Measurements from ENCODE around the gene CASK.

DNA sequence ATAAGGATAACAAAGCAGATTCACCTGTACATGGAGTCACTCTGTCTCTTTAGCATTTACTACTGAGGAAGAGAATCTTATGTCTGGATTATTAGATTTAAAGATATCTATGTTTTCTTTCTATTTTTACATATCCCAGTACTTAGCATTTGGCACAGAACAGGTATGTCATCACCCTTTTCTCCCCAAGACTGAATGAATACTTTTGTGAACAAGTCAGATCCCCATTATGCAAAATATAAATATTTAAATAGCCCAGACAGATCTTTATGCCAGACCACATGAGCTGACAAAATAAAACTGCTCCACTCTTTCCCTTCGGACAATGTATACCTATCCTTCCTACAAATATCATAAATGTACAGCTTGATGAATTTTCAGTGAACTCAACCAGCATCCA, 94.5 kb downstream of the CASK start:
- no peak for TF ChIP-seq BRCA1 (CRISPR knock-in tag; IDR thresholded peaks at IDR 0.05)
- TF ChIP-seq, protein P1, sequence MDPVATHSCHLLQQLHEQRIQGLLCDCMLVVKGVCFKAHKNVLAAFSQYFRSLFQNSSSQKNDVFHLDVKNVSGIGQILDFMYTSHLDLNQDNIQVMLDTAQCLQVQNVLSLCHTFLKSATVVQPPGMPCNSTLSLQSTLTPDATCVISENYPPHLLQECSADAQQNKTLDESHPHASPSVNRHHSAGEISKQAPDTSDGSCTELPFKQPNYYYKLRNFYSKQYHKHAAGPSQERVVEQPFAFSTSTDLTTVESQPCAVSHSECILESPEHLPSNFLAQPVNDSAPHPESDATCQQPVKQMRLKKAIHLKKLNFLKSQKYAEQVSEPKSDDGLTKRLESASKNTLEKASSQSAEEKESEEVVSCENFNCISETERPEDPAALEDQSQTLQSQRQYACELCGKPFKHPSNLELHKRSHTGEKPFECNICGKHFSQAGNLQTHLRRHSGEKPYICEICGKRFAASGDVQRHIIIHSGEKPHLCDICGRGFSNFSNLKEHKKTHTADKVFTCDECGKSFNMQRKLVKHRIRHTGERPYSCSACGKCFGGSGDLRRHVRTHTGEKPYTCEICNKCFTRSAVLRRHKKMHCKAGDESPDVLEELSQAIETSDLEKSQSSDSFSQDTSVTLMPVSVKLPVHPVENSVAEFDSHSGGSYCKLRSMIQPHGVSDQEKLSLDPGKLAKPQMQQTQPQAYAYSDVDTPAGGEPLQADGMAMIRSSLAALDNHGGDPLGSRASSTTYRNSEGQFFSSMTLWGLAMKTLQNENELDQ (CRISPR knock-in tag; IDR thresholded peaks at IDR 0.05; ENCODE audit: borderline replicate concordance), result no peak
- no peak for TF ChIP-seq MYC (CRISPR knock-in tag; IDR thresholded peaks at IDR 0.05; ENCODE audit: borderline replicate concordance)
- TF ChIP-seq, protein P2, sequence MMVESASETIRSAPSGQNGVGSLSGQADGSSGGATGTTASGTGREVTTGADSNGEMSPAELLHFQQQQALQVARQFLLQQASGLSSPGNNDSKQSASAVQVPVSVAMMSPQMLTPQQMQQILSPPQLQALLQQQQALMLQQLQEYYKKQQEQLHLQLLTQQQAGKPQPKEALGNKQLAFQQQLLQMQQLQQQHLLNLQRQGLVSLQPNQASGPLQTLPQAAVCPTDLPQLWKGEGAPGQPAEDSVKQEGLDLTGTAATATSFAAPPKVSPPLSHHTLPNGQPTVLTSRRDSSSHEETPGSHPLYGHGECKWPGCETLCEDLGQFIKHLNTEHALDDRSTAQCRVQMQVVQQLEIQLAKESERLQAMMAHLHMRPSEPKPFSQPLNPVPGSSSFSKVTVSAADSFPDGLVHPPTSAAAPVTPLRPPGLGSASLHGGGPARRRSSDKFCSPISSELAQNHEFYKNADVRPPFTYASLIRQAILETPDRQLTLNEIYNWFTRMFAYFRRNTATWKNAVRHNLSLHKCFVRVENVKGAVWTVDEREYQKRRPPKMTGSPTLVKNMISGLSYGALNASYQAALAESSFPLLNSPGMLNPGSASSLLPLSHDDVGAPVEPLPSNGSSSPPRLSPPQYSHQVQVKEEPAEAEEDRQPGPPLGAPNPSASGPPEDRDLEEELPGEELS (CRISPR knock-in tag; IDR thresholded peaks at IDR 0.05), result no peak
- no peak for TF ChIP-seq CBX2 (IDR thresholded peaks at IDR 0.05; ENCODE audit: low read depth, low read length)
- no peak for TF ChIP-seq CBX2 (CRISPR knock-in tag; IDR thresholded peaks at IDR 0.05; ENCODE audit: low read depth)

All from HepG2 (cell line).